Keratinocyte (primary cell): Measurements from ENCODE around the gene COX5A. TPM values are rescaled to one million over a fixed set of nuclear protein-coding genes. Genes with fewer than 3 reads are reported as not detected.

Experiments
- DNase-seq: peaks from one replicate; pipeline ENCODE4 v3.0.0-alpha.2; 2011; ENCODE audit warnings: low read depth, missing footprints, low spot score
- FAIRE-seq: peaks from 2 replicates; lab custom pipeline; 2011; peaks lifted over from hg19 to GRCh38; lab: Jason Lieb, UNC
- H2AFZ ChIP-seq: 2 replicates; pipeline ENCODE4 v1.6.0; 2012; ENCODE audit warnings: low read length, control low read depth, inconsistent platforms; ENCODE audit not compliant: control insufficient read depth
- H3K27ac ChIP-seq: 2 replicates; pipeline ENCODE4 v1.5.1; 2011; ENCODE audit warnings: low read length; ENCODE audit not compliant: control insufficient read depth, insufficient read depth
- H3K27me3 ChIP-seq: 3 replicates; pipeline ENCODE4 v1.6.0; 2011; ENCODE audit warnings: low read length; ENCODE audit not compliant: control insufficient read depth, insufficient read depth; ENCODE audit errors: extremely low read depth
- H3K36me3 ChIP-seq, 2 experiments: 2 replicates in 1 of 2; 3 replicates in 1 of 2; pipeline ENCODE4 v1.5.1; 2011; ENCODE audit warnings: low read length in 2 of 2, mild to moderate bottlenecking in 1 of 2; ENCODE audit not compliant: control insufficient read depth in 2 of 2, insufficient read depth in 2 of 2; ENCODE audit errors: extremely low read depth in 1 of 2
- H3K4me1 ChIP-seq: 3 replicates; pipeline ENCODE4 v1.5.1; 2011; ENCODE audit warnings: low read length; ENCODE audit not compliant: control insufficient read depth, insufficient read depth; ENCODE audit errors: extremely low read depth
- H3K4me2 ChIP-seq: 3 replicates; pipeline ENCODE4 v1.6.0; 2011; ENCODE audit warnings: low read depth, low read length; ENCODE audit not compliant: control insufficient read depth, insufficient read depth; ENCODE audit errors: extremely low read depth
- H3K4me3 ChIP-seq, 3 experiments: fragments of 200-600 bp in 1 of 3; sonication (generic) in 1 of 3; 2 replicates in 2 of 3; 3 replicates in 1 of 3; pipeline ENCODE4 v1.5.1; 2011 to 2016; ENCODE audit warnings: low read length in 3 of 3, mild to moderate bottlenecking in 3 of 3, control low read depth in 2 of 3, inconsistent platforms in 1 of 3, low read depth in 1 of 3, mixed read lengths in 1 of 3, mixed run types in 1 of 3, moderate library complexity in 1 of 3; ENCODE audit not compliant: control insufficient read depth in 2 of 3, insufficient read depth in 2 of 3; ENCODE audit errors: extremely low read depth in 1 of 3
- H3K79me2 ChIP-seq: 2 replicates; pipeline ENCODE4 v1.6.0; 2012; ENCODE audit warnings: low read length; ENCODE audit not compliant: control insufficient read depth, insufficient read depth
- H3K9ac ChIP-seq: 3 replicates; pipeline ENCODE4 v1.6.0; 2011; ENCODE audit warnings: low read length; ENCODE audit not compliant: control insufficient read depth, insufficient read depth; ENCODE audit errors: extremely low read depth
- H3K9me1 ChIP-seq: 3 replicates; pipeline ENCODE4 v1.6.0; 2011; ENCODE audit warnings: low read length; ENCODE audit not compliant: control insufficient read depth, insufficient read depth; ENCODE audit errors: extremely low read depth
- H3K9me3 ChIP-seq: 2 replicates; pipeline ENCODE4 v1.5.1; 2012; ENCODE audit warnings: low read depth, low read length; ENCODE audit not compliant: control insufficient read depth
- H4K20me1 ChIP-seq: 3 replicates; pipeline ENCODE4 v1.6.0; 2011; ENCODE audit warnings: low read length; ENCODE audit not compliant: control insufficient read depth, insufficient read depth; ENCODE audit errors: extremely low read depth
- CTCF ChIP-seq, 3 experiments: IDR thresholded peaks in 1 of 3; conservative IDR thresholded peaks in 1 of 3; optimal IDR thresholded peaks in 1 of 3; 2 replicates in 2 of 3; 3 replicates in 1 of 3; pipeline versions ENCODE3 to v1.5.1; 2011; ENCODE audit warnings: low read length in 3 of 3, mild to moderate bottlenecking in 3 of 3, moderate library complexity in 2 of 3, control low read depth in 1 of 3, inconsistent platforms in 1 of 3; ENCODE audit not compliant: insufficient read depth in 2 of 3; ENCODE audit errors: extremely low read depth in 1 of 3
- EZH2 ChIP-seq: IDR thresholded peaks from one replicate; pipeline ENCODE4 v1.6.1; 2012; ENCODE audit warnings: inconsistent platforms, mild to moderate bottlenecking, low read length, moderate library complexity
- dilution Hi-C: fragments of 300-500 bp; cut with MboI; formaldehyde crosslinking; loops from one replicate; pipeline ENCODE4 v1.7.0; 2020; ENCODE audit warnings: low sequenced_read_pairs; ENCODE audit not compliant: extremely low pct_ligation_motif_present
- polyA plus RNA-seq, 5 experiments: library from polyadenylated mRNA; depleted of rRNA in 3 of 5; stranded (reverse) in 3 of 5; stranded (forward) in 1 of 5; unstranded in 1 of 5; fragments of >200 nt; gene quantifications; 1 replicate in 1 of 5; 2 replicates in 3 of 5; 3 replicates in 1 of 5; pipeline versions ENCODE4 v1.2.1 to v1.2.3, GENCODE V29; 2011 to 2012; ENCODE audit warnings: missing spikeins in 2 of 5, low read depth in 1 of 5, low replicate concordance in 1 of 5

The COX5A gene
- polyA plus RNA-seq, 1 donor (not counting 4 experiments of a cell fraction or from before 2014, with no cell fraction given): 217 TPM

- DNase-seq (no peak), FAIRE-seq (no peak)
- Histone ChIP-seq H3K9ac (no peak overlapping the region), H3K4me1 (no peaks in the 10 kb centered on the region), H3K9me1 (no peaks in the 10 kb centered on the region), H3K27me3 (no peaks in the 10 kb centered on the region), H3K36me3 (peaks cover 11 to 13% of the 10 kb centered on the region in 2 experiments), H3K79me2 (peaks cover 38% of the 10 kb centered on the region), H3K4me3 (no peak overlapping the region), H4K20me1 (no peaks in the 10 kb centered on the region), H3K9me3 (no peaks in the 10 kb centered on the region), H3K4me2 (no peak overlapping the region), H2AFZ (no peak overlapping the region), H3K27ac (no peak overlapping the region)
- TF ChIP-seq EZH2 (no peak), CTCF (optimal IDR thresholded peaks at IDR 0.05 in 1 of 3, IDR thresholded peaks at IDR 0.05 in 1 of 3, conservative IDR thresholded peaks at IDR 0.05 in 1 of 3; ENCODE audit: extremely low read depth in 1 of 3, insufficient read depth in 2 of 3, low read length in 3 of 3) (no peak)
- dilution Hi-C loops: no loop called here
Measured at GRCh38 chr15:74928771-74929198, 9.1 kb downstream of the COX5A start.

GRCh38 chr15:74924525-74924924, 13.3 kb downstream of the COX5A start:
- Histone ChIP-seq H3K27me3 (no peaks in the 10 kb centered on the region), H3K4me3 (no peak overlapping the region), H3K9ac (no peak overlapping the region), H3K79me2 (peaks cover 7% of the 10 kb centered on the region), H3K4me2 (no peak overlapping the region), H3K9me3 (no peaks in the 10 kb centered on the region), H3K4me1 (no peaks in the 10 kb centered on the region), H2AFZ (no peak overlapping the region), H3K27ac (no peak overlapping the region), H3K9me1 (no peaks in the 10 kb centered on the region), H4K20me1 (no peaks in the 10 kb centered on the region), H3K36me3 (peaks cover 2 to 25% of the 10 kb centered on the region in 2 experiments)
- DNase-seq: no peak
- TF ChIP-seq EZH2 (no peak), CTCF (optimal IDR thresholded peaks at IDR 0.05 in 1 of 3, IDR thresholded peaks at IDR 0.05 in 1 of 3, conservative IDR thresholded peaks at IDR 0.05 in 1 of 3; ENCODE audit: extremely low read depth in 1 of 3, insufficient read depth in 2 of 3, low read length in 3 of 3) (no peak)
- dilution Hi-C loops: no loop called here
- FAIRE-seq: no peak
